SK-N-SH treated with all-trans-retinoic acid at 6 μM for 48 hours (cell line): Measurements from ENCODE around the gene NKD1.

Source experiments
- ATAC-seq: fragments of 200-7000 bp; cut with Tn5 transposase; 3 replicates; pipeline ENCODE4 v1.9.1; 2020; ENCODE audit warnings: mild to moderate bottlenecking, moderate library complexity
- ARNTL ChIP-seq: fragments of 450-650 bp; formaldehyde crosslinking; IDR thresholded peaks from 2 replicates; pipeline ENCODE4 v1.5.0; 2020; ENCODE audit warnings: low read depth, mild to moderate bottlenecking, moderate library complexity, borderline replicate concordance
- BACH2 ChIP-seq: fragments of 250-450 bp; sonication (Bioruptor Pico); IDR thresholded peaks from 2 replicates; pipeline ENCODE4 v1.9.0; 2021; ENCODE audit warnings: mild to moderate bottlenecking, borderline replicate concordance
- CSDC2 ChIP-seq: fragments of 250-450 bp; sonication (Bioruptor Pico); IDR thresholded peaks from 2 replicates; pipeline ENCODE4 v1.5.0; 2020; ENCODE audit warnings: mild to moderate bottlenecking, moderate library complexity
- ESRRG ChIP-seq: fragments of 250-450 bp; sonication (Bioruptor Pico); IDR thresholded peaks from 2 replicates; pipeline ENCODE4 v1.6.1; 2021; ENCODE audit warnings: mild to moderate bottlenecking
- GLIS3 ChIP-seq: fragments of 250-450 bp; sonication (Bioruptor Pico); IDR thresholded peaks from 2 replicates; pipeline ENCODE4 v1.5.0; 2020; ENCODE audit warnings: mild to moderate bottlenecking, moderate library complexity
- ISL1 ChIP-seq: fragments of 250-450 bp; sonication (Bioruptor Pico); IDR thresholded peaks from 2 replicates; pipeline ENCODE4 v2.1.2; 2022; ENCODE audit warnings: mild to moderate bottlenecking, moderate library complexity
- OSR1 ChIP-seq: fragments of 250-450 bp; sonication (Bioruptor Pico); IDR thresholded peaks from 2 replicates; pipeline ENCODE4 v1.8.0; 2022; ENCODE audit warnings: moderate library complexity, mild to moderate bottlenecking, inconsistent platforms
- RARB ChIP-seq: fragments of 250-450 bp; sonication (Bioruptor Pico); IDR thresholded peaks from 2 replicates; pipeline ENCODE4 v1.8.0; 2021; ENCODE audit warnings: mild to moderate bottlenecking, moderate library complexity
- SNAI2 ChIP-seq: fragments of 250-450 bp; sonication (Bioruptor Pico); IDR thresholded peaks from 2 replicates; pipeline ENCODE4 v1.5.0; 2020; ENCODE audit warnings: mild to moderate bottlenecking, moderate library complexity
- TCF4 ChIP-seq: fragments of 250-450 bp; sonication (Bioruptor Pico); IDR thresholded peaks from 2 replicates; pipeline ENCODE4 v1.8.0; 2021; ENCODE audit warnings: mild to moderate bottlenecking, moderate library complexity, borderline replicate concordance
- TOX ChIP-seq: fragments of 250-450 bp; sonication (Bioruptor Pico); IDR thresholded peaks from 2 replicates; pipeline ENCODE4 v1.8.0; 2021; ENCODE audit warnings: mild to moderate bottlenecking, moderate library complexity, borderline replicate concordance
- ZC3H10 ChIP-seq: fragments of 250-450 bp; sonication (Bioruptor Pico); IDR thresholded peaks from 2 replicates; pipeline ENCODE4 v1.5.1; 2021; ENCODE audit warnings: mild to moderate bottlenecking, moderate library complexity
- ZFP3 ChIP-seq: fragments of 250-450 bp; sonication (Bioruptor Pico); IDR thresholded peaks from 2 replicates; pipeline ENCODE4 v1.5.0; 2020; ENCODE audit warnings: mild to moderate bottlenecking, moderate library complexity
- ZFP30 ChIP-seq: fragments of 450-650 bp; formaldehyde crosslinking; IDR thresholded peaks from 2 replicates; pipeline ENCODE4 v1.5.0; 2022; ENCODE audit warnings: mild to moderate bottlenecking, moderate library complexity
- ZNF565 ChIP-seq: fragments of 450-650 bp; formaldehyde crosslinking; conservative IDR thresholded peaks from 2 replicates; pipeline ENCODE4 v1.5.0; 2020; ENCODE audit warnings: low read depth, mild to moderate bottlenecking, moderate library complexity
- ZNF70 ChIP-seq: fragments of 450-650 bp; formaldehyde crosslinking; IDR thresholded peaks from 2 replicates; pipeline ENCODE4 v1.5.0; 2020; ENCODE audit warnings: mild to moderate bottlenecking, moderate library complexity
- ZNF8 ChIP-seq: fragments of 450-650 bp; formaldehyde crosslinking; IDR thresholded peaks from 2 replicates; pipeline ENCODE4 v1.5.0; 2020; ENCODE audit warnings: mild to moderate bottlenecking, moderate library complexity
- TF ChIP-seq, protein P1 (sequence below): fragments of 250-450 bp; sonication (Bioruptor Pico); IDR thresholded peaks from 2 replicates; pipeline ENCODE4 v1.5.1; 2020; ENCODE audit warnings: low read depth, mild to moderate bottlenecking, moderate library complexity
- TF ChIP-seq, protein P2 (sequence below): fragments of 250-450 bp; sonication (Bioruptor Pico); IDR thresholded peaks from 2 replicates; pipeline ENCODE4 v1.8.0; 2020; ENCODE audit warnings: mild to moderate bottlenecking, moderate library complexity, borderline replicate concordance
- TF ChIP-seq, protein P3 (sequence below): fragments of 250-450 bp; sonication (Bioruptor Pico); IDR thresholded peaks from 2 replicates; pipeline ENCODE4 v1.8.0; 2021; ENCODE audit warnings: low read depth, mild to moderate bottlenecking, moderate library complexity, borderline replicate concordance
- TF ChIP-seq, protein P4 (sequence below): fragments of 250-450 bp; sonication (Bioruptor Pico); IDR thresholded peaks from 2 replicates; pipeline ENCODE4 v1.5.1; 2021; ENCODE audit warnings: mild to moderate bottlenecking, moderate library complexity

The NKD1 gene

DNA sequence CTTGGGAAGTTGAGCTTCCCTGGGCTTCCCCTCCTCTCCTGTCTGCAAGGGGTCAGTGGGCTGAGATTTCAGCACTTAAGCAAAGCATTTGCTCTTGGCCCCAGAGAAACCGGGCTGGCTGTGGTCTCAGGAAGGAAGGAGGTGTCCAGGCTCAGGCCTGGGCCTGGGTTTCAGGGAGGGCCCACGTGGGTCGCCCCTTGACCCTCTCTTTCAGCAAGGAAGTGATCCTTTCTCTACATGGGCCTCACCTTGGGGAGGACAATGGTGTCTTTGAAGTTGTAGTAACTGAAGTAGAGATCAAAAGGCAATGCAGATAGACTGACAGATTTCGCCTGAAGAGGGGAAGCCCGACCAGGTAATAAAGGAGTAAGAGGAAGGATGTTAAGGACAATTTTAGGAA is 147.9 kb downstream of the NKD1 start:
- no peak for ATAC-seq
- TF ChIP-seq ZNF70 (CRISPR knock-in tag): no peak
- TF ChIP-seq CSDC2 (CRISPR knock-in tag): no peak
- no peak for TF ChIP-seq ZC3H10 (CRISPR knock-in tag)
- TF ChIP-seq, protein P1, sequence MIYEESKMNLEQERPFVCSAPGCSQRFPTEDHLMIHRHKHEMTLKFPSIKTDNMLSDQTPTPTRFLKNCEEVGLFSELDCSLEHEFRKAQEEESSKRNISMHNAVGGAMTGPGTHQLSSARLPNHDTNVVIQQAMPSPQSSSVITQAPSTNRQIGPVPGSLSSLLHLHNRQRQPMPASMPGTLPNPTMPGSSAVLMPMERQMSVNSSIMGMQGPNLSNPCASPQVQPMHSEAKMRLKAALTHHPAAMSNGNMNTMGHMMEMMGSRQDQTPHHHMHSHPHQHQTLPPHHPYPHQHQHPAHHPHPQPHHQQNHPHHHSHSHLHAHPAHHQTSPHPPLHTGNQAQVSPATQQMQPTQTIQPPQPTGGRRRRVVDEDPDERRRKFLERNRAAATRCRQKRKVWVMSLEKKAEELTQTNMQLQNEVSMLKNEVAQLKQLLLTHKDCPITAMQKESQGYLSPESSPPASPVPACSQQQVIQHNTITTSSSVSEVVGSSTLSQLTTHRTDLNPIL: no peak
- no peak for TF ChIP-seq ZFP3
- TF ChIP-seq OSR1: no peak
- no peak for TF ChIP-seq BACH2
- TF ChIP-seq ZNF565: no peak
- TF ChIP-seq TOX: no peak
- TF ChIP-seq RARB (CRISPR knock-in tag): no peak

DNA sequence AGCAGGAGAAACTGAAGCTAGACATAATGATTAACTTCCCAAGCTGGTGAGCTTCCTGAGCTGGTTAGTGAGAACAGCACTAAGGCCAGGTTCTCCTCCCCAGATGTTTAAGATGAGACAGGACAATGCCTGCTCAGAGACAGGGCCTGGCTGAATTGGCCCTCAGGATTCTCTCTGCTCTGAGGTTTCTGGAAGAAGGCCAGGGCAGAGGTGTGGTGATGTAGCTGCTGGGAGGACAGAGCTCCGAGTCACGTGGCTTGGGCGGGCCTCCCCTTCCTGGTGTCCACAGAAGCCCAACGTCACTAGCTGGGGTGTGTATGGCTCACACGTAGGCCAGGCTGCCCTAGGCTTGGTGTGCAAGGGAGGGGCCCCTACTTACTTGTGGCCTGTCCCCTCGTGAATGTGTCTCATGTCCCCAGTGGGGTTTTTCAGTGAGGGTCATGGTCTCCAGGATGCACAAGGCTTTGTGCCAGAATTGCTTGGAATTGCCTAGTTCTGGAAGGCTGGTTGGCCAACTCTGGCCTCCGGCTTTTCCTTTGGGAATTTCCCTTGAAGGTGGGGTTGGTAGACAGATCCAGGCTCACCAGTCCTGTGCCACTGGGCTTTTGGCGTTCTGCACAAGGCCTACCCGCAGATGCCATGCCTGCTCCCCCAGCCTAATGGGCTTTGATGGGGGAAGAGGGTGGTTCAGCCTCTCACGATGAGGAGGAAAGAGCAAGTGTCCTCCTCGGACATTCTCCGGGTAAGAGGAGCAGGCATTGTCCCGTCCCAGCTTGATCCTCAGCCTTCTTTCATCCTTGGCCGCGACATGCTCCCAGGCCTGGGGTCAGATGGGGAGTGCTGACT is 148.6 kb downstream of the NKD1 start:
- ATAC-seq: no peak

DNA sequence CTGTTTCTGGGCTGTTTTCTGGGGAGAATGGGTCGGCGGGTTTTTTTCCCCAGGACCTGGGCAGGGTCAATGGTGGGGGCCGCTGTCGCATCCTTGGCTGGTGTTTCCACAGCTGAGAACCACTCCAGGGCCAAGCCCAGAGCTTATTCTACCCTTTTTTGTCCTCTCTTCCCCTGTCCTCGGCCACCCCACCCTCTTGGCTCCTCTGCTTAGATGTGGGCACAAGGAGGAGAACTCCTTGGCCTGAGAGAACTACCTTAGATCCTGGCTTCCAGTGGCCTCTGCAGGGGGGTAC is 149.2 kb downstream of the NKD1 start:
- no peak for ATAC-seq
- TF ChIP-seq, protein P2, sequence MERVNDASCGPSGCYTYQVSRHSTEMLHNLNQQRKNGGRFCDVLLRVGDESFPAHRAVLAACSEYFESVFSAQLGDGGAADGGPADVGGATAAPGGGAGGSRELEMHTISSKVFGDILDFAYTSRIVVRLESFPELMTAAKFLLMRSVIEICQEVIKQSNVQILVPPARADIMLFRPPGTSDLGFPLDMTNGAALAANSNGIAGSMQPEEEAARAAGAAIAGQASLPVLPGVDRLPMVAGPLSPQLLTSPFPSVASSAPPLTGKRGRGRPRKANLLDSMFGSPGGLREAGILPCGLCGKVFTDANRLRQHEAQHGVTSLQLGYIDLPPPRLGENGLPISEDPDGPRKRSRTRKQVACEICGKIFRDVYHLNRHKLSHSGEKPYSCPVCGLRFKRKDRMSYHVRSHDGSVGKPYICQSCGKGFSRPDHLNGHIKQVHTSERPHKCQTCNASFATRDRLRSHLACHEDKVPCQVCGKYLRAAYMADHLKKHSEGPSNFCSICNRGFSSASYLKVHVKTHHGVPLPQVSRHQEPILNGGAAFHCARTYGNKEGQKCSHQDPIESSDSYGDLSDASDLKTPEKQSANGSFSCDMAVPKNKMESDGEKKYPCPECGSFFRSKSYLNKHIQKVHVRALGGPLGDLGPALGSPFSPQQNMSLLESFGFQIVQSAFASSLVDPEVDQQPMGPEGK: no peak
- TF ChIP-seq TCF4 (no peak), ESRRG (CRISPR knock-in tag) (no peak), GLIS3 (CRISPR knock-in tag) (no peak), SNAI2 (CRISPR knock-in tag) (no peak), ISL1 (CRISPR knock-in tag) (no peak), CSDC2 (CRISPR knock-in tag) (no peak), ZNF70 (CRISPR knock-in tag) (no peak)
- TF ChIP-seq, protein P3, sequence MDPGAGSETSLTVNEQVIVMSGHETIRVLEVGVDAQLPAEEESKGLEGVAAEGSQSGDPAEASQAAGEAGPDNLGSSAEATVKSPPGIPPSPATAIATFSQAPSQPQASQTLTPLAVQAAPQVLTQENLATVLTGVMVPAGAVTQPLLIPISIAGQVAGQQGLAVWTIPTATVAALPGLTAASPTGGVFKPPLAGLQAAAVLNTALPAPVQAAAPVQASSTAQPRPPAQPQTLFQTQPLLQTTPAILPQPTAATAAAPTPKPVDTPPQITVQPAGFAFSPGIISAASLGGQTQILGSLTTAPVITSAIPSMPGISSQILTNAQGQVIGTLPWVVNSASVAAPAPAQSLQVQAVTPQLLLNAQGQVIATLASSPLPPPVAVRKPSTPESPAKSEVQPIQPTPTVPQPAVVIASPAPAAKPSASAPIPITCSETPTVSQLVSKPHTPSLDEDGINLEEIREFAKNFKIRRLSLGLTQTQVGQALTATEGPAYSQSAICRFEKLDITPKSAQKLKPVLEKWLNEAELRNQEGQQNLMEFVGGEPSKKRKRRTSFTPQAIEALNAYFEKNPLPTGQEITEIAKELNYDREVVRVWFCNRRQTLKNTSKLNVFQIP (CRISPR knock-in tag): no peak
- TF ChIP-seq, protein P4, sequence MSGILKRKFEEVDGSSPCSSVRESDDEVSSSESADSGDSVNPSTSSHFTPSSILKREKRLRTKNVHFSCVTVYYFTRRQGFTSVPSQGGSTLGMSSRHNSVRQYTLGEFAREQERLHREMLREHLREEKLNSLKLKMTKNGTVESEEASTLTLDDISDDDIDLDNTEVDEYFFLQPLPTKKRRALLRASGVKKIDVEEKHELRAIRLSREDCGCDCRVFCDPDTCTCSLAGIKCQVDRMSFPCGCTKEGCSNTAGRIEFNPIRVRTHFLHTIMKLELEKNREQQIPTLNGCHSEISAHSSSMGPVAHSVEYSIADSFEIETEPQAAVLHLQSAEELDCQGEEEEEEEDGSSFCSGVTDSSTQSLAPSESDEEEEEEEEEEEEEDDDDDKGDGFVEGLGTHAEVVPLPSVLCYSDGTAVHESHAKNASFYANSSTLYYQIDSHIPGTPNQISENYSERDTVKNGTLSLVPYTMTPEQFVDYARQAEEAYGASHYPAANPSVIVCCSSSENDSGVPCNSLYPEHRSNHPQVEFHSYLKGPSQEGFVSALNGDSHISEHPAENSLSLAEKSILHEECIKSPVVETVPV (CRISPR knock-in tag): no peak

More for the DNA sequence above, 148.6 kb downstream of the NKD1 start:
- no peak for TF ChIP-seq TCF4
- TF ChIP-seq, protein P4 (CRISPR knock-in tag): no peak
- TF ChIP-seq GLIS3 (CRISPR knock-in tag): no peak
- TF ChIP-seq BACH2: no peak
- TF ChIP-seq ZNF70 (CRISPR knock-in tag): no peak
- TF ChIP-seq OSR1: no peak
- no peak for TF ChIP-seq TOX
- TF ChIP-seq ZNF8 (CRISPR knock-in tag): no peak
- no peak for TF ChIP-seq ZNF565
- TF ChIP-seq ISL1 (CRISPR knock-in tag): no peak
- no peak for TF ChIP-seq ZC3H10 (CRISPR knock-in tag)
- TF ChIP-seq, protein P3 (CRISPR knock-in tag): no peak
- TF ChIP-seq SNAI2 (CRISPR knock-in tag): no peak
- TF ChIP-seq ZFP30 (CRISPR knock-in tag): no peak
- TF ChIP-seq ESRRG (CRISPR knock-in tag): no peak
- TF ChIP-seq ARNTL (CRISPR knock-in tag): no peak
- TF ChIP-seq, protein P2: no peak
- TF ChIP-seq, all 23 proteins: peak for 0
